Measurements from ENCODE around the gene CRAT. TPM values are rescaled to one million over a fixed set of nuclear protein-coding genes. Genes with fewer than 3 reads are reported as not detected.

The CRAT gene
- total and polyA plus RNA-seq, 2 donors (not counting 1 experiment from before 2014, with no cell fraction given), result 34.0 to 45.1 TPM

- H3K27me3 ChIP-seq (ENCODE audit: control insufficient read depth, insufficient read depth, low read length), result no peaks in the 10 kb centered on the region
- TF ChIP-seq CTCF (conservative IDR thresholded peaks at IDR 0.05 in 1 of 2, IDR thresholded peaks at IDR 0.05 in 1 of 2; ENCODE audit: low read depth in 1 of 2, low read length in 2 of 2) (no peak), EZH2 (IDR thresholded peaks at IDR 0.05; ENCODE audit: low read length, missing control alignments) (no peak)
- no peaks in the 10 kb centered on the region for H4K20me1 ChIP-seq (ENCODE audit: control insufficient read depth, extremely low read depth, insufficient read depth, low read length)
- no peak overlapping the region for H3K9ac ChIP-seq (ENCODE audit: insufficient read depth, low read length)
- H3K4me1 ChIP-seq (ENCODE audit: control insufficient read depth, extremely low read depth, insufficient read depth, low read length), result no peaks in the 10 kb centered on the region
- no peak overlapping the region for H2AFZ ChIP-seq (ENCODE audit: low read length)
- no peak overlapping the region for H3K4me3 ChIP-seq (replicated peaks in 1 of 4; ENCODE audit: control extremely low read depth in 1 of 4, insufficient read depth in 1 of 4, low read depth in 3 of 4, low read length in 4 of 4)
- H3K79me2 ChIP-seq (ENCODE audit: control insufficient read depth, insufficient read depth, low read length), result no peaks in the 10 kb centered on the region
- peaks cover 7% of the 10 kb centered on the region for H3K36me3 ChIP-seq (ENCODE audit: control insufficient read depth, insufficient read depth, low read length)
- DNase-seq (ENCODE audit: low read depth in 2 of 2), result no peak
- no peak overlapping the region for H3K4me2 ChIP-seq (ENCODE audit: extremely low read depth, insufficient read depth, low read length)
- H3K9me3 ChIP-seq (ENCODE audit: control insufficient read depth, insufficient read depth, low read depth, low read length), result no peaks in the 10 kb centered on the region
- no peak overlapping the region for H3K27ac ChIP-seq (ENCODE audit: insufficient read depth, low read length)
Measured at GRCh38 chr9:129052592-129052991, 58.0 kb downstream of the CRAT start.

Other genes with a start within 250 kb of the CRAT start
- gene KYAT1, start 228.8 kb downstream of the CRAT start, total RNA-seq, result 7.4 and 12.4 TPM in 2 replicates
- gene KYAT1, start 228.8 kb downstream of the CRAT start, polyA plus RNA-seq, result 4.7 and 6.2 TPM in 2 replicates
- 26.1 and 28.5 TPM in 2 replicates for gene LRRC8A, start 228.7 kb downstream of the CRAT start, total RNA-seq
- gene LRRC8A, start 228.7 kb downstream of the CRAT start, polyA plus RNA-seq, result 35.4 and 45.0 TPM in 2 replicates
- gene PHYHD1, start 189.8 kb downstream of the CRAT start, total RNA-seq, result 12.3 and 20.0 TPM in 2 replicates
- 9.8 and 17.7 TPM in 2 replicates for gene PHYHD1, start 189.8 kb downstream of the CRAT start, polyA plus RNA-seq
- 24.9 and 29.9 TPM in 2 replicates for gene DOLK, start 163.2 kb downstream of the CRAT start, total RNA-seq
- gene DOLK, start 163.2 kb downstream of the CRAT start, polyA plus RNA-seq, result 31.4 and 37.5 TPM in 2 replicates
- 28.5 and 31.4 TPM in 2 replicates for gene NUP188, start 163.1 kb downstream of the CRAT start, total RNA-seq
- 28.8 and 65.8 TPM in 2 replicates for gene NUP188, start 163.1 kb downstream of the CRAT start, polyA plus RNA-seq
- 27.5 and 42.3 TPM in 2 replicates for gene SH3GLB2, start 82.5 kb downstream of the CRAT start, total RNA-seq
- 27.3 and 38.7 TPM in 2 replicates for gene SH3GLB2, start 82.5 kb downstream of the CRAT start, polyA plus RNA-seq
- gene MIGA2, start 74.2 kb downstream of the CRAT start, total RNA-seq, result 20.8 and 23.3 TPM in 2 replicates
- gene MIGA2, start 74.2 kb downstream of the CRAT start, polyA plus RNA-seq, result 9.8 and 11.4 TPM in 2 replicates
- gene DOLPP1, start 29.7 kb downstream of the CRAT start, total RNA-seq, result 4.9 and 7.4 TPM in 2 replicates
- 9.7 and 12.2 TPM in 2 replicates for gene DOLPP1, start 29.7 kb downstream of the CRAT start, polyA plus RNA-seq
- gene PTPA, start 622 bp upstream of the CRAT start, total RNA-seq, result 159 and 203 TPM in 2 replicates
- gene PTPA, start 622 bp upstream of the CRAT start, polyA plus RNA-seq, result 189 and 190 TPM in 2 replicates
- 71.5 and 97.3 TPM in 2 replicates for gene IER5L, start 67.5 kb upstream of the CRAT start, total RNA-seq
- 4.1 and 9.2 TPM in 2 replicates for gene IER5L, start 67.5 kb upstream of the CRAT start, polyA plus RNA-seq